IPS-20b (cell line): ENCODE measurements around the gene ANKRD22.

Experiments
- H3K27ac ChIP-seq: one replicate; pipeline ENCODE4 v1.5.1; 2013; ENCODE audit warnings: low read length
- H3K27me3 ChIP-seq: 2 replicates; pipeline ENCODE4 v1.6.1; 2013; ENCODE audit warnings: mild to moderate bottlenecking, low read length, inconsistent platforms; ENCODE audit not compliant: insufficient read depth
- H3K36me3 ChIP-seq: 2 replicates; pipeline ENCODE4 v1.6.1; 2013; ENCODE audit warnings: low read depth, mild to moderate bottlenecking, inconsistent platforms, low read length, moderate library complexity; ENCODE audit not compliant: insufficient read depth
- H3K4me1 ChIP-seq: 2 replicates; pipeline ENCODE4 v1.6.1; 2013; ENCODE audit warnings: mild to moderate bottlenecking, control low read depth, inconsistent platforms, low read length, moderate library complexity; ENCODE audit not compliant: insufficient read depth
- H3K4me3 ChIP-seq: 2 replicates; pipeline ENCODE4 v1.5.1; 2013; ENCODE audit warnings: mild to moderate bottlenecking, low read length, inconsistent platforms
- H3K9ac ChIP-seq: 2 replicates; pipeline ENCODE4 v1.6.1; 2013; ENCODE audit warnings: low read depth, mild to moderate bottlenecking, inconsistent platforms, low read length, moderate library complexity
- H3K9me3 ChIP-seq: 2 replicates; pipeline ENCODE4 v1.6.1; 2013; ENCODE audit warnings: mild to moderate bottlenecking, low read depth, low read length, inconsistent platforms; ENCODE audit not compliant: insufficient read depth

ANKRD22 gene

GRCh38 chr10:88791924-88792323 is 59.7 kb downstream of the ANKRD22 start:
- Histone ChIP-seq H3K9ac (no peak overlapping the region), H3K4me3 (no peak overlapping the region), H3K9me3 (no peaks in the 10 kb centered on the region), H3K27ac (no peak overlapping the region), H3K27me3 (no peaks in the 10 kb centered on the region), H3K4me1 (no peaks in the 10 kb centered on the region; the same call in 1 of the 2 replicates), H3K36me3 (no peaks in the 10 kb centered on the region)

- Histone ChIP-seq H3K27me3 (no peaks in the 10 kb centered on the region), H3K36me3 (no peaks in the 10 kb centered on the region), H3K9me3 (no peaks in the 10 kb centered on the region), H3K4me1 (no peaks in the 10 kb centered on the region; the same call in 1 of the 2 replicates), H3K27ac (no peak overlapping the region), H3K9ac (no peak overlapping the region), H3K4me3 (no peak overlapping the region)
Measured at GRCh38 chr10:88788924-88789323, 62.7 kb downstream of the ANKRD22 start.

GRCh38 chr10:88787463-88787862 is 64.2 kb downstream of the ANKRD22 start:
- no peaks in the 10 kb centered on the region for H3K9me3 ChIP-seq
- H3K4me3 ChIP-seq = no peak overlapping the region
- H3K4me1 ChIP-seq = no peaks in the 10 kb centered on the region; the same call in 1 of the 2 replicates
- H3K27me3 ChIP-seq = no peaks in the 10 kb centered on the region
- H3K27ac ChIP-seq = no peak overlapping the region
- no peaks in the 10 kb centered on the region for H3K36me3 ChIP-seq
- H3K9ac ChIP-seq = no peak overlapping the region

GRCh38 chr10:88786032-88786770 is 65.4 kb downstream of the ANKRD22 start:
- no peak overlapping the region for H3K27ac ChIP-seq
- no peaks in the 10 kb centered on the region for H3K4me1 ChIP-seq
- H3K4me3 ChIP-seq = no peak overlapping the region
- no peak overlapping the region for H3K9ac ChIP-seq
- no peaks in the 10 kb centered on the region for H3K36me3 ChIP-seq
- H3K27me3 ChIP-seq = no peaks in the 10 kb centered on the region
- no peaks in the 10 kb centered on the region for H3K9me3 ChIP-seq

GRCh38 chr10:88783724-88784123 is 67.9 kb downstream of the ANKRD22 start:
- Histone ChIP-seq H3K27ac (no peak overlapping the region), H3K27me3 (no peaks in the 10 kb centered on the region), H3K9ac (no peak overlapping the region), H3K4me1 (no peaks in the 10 kb centered on the region), H3K9me3 (no peaks in the 10 kb centered on the region), H3K4me3 (no peak overlapping the region), H3K36me3 (no peaks in the 10 kb centered on the region)

- no peak overlapping the region for H3K4me3 ChIP-seq
- no peaks in the 10 kb centered on the region for H3K9me3 ChIP-seq
- H3K27ac ChIP-seq = no peak overlapping the region
- H3K9ac ChIP-seq = no peak overlapping the region
- H3K4me1 ChIP-seq = no peaks in the 10 kb centered on the region
- no peaks in the 10 kb centered on the region for H3K36me3 ChIP-seq
- H3K27me3 ChIP-seq = no peaks in the 10 kb centered on the region
Measured at GRCh38 chr10:88782222-88782621, 69.4 kb downstream of the ANKRD22 start.

GRCh38 chr10:88781206-88781605 is 70.4 kb downstream of the ANKRD22 start:
- Histone ChIP-seq H3K9me3 (no peaks in the 10 kb centered on the region), H3K27ac (no peak overlapping the region), H3K27me3 (no peaks in the 10 kb centered on the region), H3K9ac (no peak overlapping the region), H3K4me3 (no peak overlapping the region), H3K4me1 (no peaks in the 10 kb centered on the region), H3K36me3 (no peaks in the 10 kb centered on the region)
